Keratinocyte (primary cell): Measurements from ENCODE around the gene ADSL.

Experiments used
- EZH2 ChIP-seq: IDR thresholded peaks from one replicate; pipeline ENCODE4 v1.6.1; 2012; ENCODE audit warnings: inconsistent platforms, mild to moderate bottlenecking, low read length, moderate library complexity
- TF ChIP-seq, protein P1 (sequence below), 3 experiments: IDR thresholded peaks in 1 of 3; conservative IDR thresholded peaks in 1 of 3; optimal IDR thresholded peaks in 1 of 3; 2 replicates in 2 of 3; 3 replicates in 1 of 3; pipeline versions ENCODE3 to v1.5.1; 2011; ENCODE audit warnings: low read length in 3 of 3, mild to moderate bottlenecking in 3 of 3, moderate library complexity in 2 of 3, control low read depth in 1 of 3, inconsistent platforms in 1 of 3; ENCODE audit not compliant: insufficient read depth in 2 of 3; ENCODE audit errors: extremely low read depth in 1 of 3

DNA sequence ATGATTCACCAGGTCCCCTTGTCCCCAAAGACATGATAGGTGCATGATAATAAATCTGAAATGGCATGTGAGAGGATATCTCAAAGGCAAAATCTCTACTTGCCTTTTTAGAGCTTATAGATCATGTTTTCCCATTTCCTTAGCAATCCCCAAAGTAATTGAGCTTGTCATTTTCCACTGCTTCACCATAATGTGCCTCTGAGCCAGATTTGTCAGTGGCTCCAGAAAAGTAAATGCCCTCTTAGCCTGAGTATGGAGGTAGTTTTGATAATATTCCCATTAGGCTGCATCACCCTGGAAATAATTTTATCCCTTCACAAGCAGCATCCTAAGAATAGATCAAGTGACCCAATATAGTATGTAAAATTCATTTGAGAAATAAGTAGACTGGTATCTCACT, 36.7 kb upstream of the ADSL start:
- TF ChIP-seq, protein P1, sequence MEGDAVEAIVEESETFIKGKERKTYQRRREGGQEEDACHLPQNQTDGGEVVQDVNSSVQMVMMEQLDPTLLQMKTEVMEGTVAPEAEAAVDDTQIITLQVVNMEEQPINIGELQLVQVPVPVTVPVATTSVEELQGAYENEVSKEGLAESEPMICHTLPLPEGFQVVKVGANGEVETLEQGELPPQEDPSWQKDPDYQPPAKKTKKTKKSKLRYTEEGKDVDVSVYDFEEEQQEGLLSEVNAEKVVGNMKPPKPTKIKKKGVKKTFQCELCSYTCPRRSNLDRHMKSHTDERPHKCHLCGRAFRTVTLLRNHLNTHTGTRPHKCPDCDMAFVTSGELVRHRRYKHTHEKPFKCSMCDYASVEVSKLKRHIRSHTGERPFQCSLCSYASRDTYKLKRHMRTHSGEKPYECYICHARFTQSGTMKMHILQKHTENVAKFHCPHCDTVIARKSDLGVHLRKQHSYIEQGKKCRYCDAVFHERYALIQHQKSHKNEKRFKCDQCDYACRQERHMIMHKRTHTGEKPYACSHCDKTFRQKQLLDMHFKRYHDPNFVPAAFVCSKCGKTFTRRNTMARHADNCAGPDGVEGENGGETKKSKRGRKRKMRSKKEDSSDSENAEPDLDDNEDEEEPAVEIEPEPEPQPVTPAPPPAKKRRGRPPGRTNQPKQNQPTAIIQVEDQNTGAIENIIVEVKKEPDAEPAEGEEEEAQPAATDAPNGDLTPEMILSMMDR (optimal IDR thresholded peaks at IDR 0.05 in 1 of 3, IDR thresholded peaks at IDR 0.05 in 1 of 3, conservative IDR thresholded peaks at IDR 0.05 in 1 of 3; ENCODE audit: extremely low read depth in 1 of 3, insufficient read depth in 2 of 3, low read length in 3 of 3) = no peak
- TF ChIP-seq EZH2 = no peak
